H1 (cell line): ENCODE measurements around the gene ZNF584. TPM values are rescaled to one million over a fixed set of nuclear protein-coding genes. Genes with fewer than 3 reads are reported as not detected.
A peak's percentile ranks its signal among the peaks of the same experiment; 100 is the strongest.

Source experiments
- CTCF ChIA-PET: fragments of 300-600 bp; sonication (Branson Sonifier 250); formaldehyde crosslinking; loops from one replicate; lab custom pipeline; 2021; ENCODE audit not compliant: partially characterized antibody; lab: Charles Lee
- POLR2A ChIA-PET: fragments of 300-600 bp; sonication (Branson Sonifier 250); formaldehyde crosslinking; loops from one replicate; lab custom pipeline; 2021; ENCODE audit warnings: inconsistent platforms; ENCODE audit not compliant: partially characterized antibody; lab: Charles Lee
- DNase-seq, 2 experiments: peaks; one replicate each; pipeline versions ENCODE4 v3.0.0 to v3.0.0-alpha.2; 2010 to 2022; ENCODE audit warnings: low spot score in 2 of 2, low read depth in 1 of 2, mixed read lengths in 1 of 2
- FAIRE-seq: peaks from 2 replicates; lab custom pipeline; 2011; peaks lifted over from hg19 to GRCh38; lab: Jason Lieb, UNC
- H2AFZ ChIP-seq: 2 replicates; pipeline ENCODE4 v1.8.1; 2012; ENCODE audit warnings: low read length, inconsistent platforms
- H2AK5ac ChIP-seq: 2 replicates; pipeline ENCODE4 v1.6.1; 2013; ENCODE audit warnings: low read depth, low read length
- H2BK120ac ChIP-seq: replicated peaks from 2 replicates; pipeline ENCODE3; 2013; ENCODE audit warnings: low read depth, low read length, inconsistent platforms
- H2BK12ac ChIP-seq: 2 replicates; pipeline ENCODE4 v1.6.1; 2013; ENCODE audit warnings: low read depth, low read length
- H2BK15ac ChIP-seq: 2 replicates; pipeline ENCODE4 v1.6.1; 2013; ENCODE audit warnings: low read length
- H2BK20ac ChIP-seq: 2 replicates; pipeline ENCODE4 v1.6.1; 2013; ENCODE audit warnings: low read length
- H2BK5ac ChIP-seq: 2 replicates; pipeline ENCODE4 v1.6.1; 2013; ENCODE audit warnings: low read depth, low read length
- H3K14ac ChIP-seq: 2 replicates; pipeline ENCODE4 v1.6.1; 2013; ENCODE audit warnings: inconsistent platforms; ENCODE audit not compliant: insufficient read length
- H3K18ac ChIP-seq: 2 replicates; pipeline ENCODE4 v1.6.1; 2013; ENCODE audit warnings: low read length; ENCODE audit errors: extremely low read depth
- H3K23ac ChIP-seq: 2 replicates; pipeline ENCODE4 v1.6.1; 2013; ENCODE audit warnings: inconsistent platforms; ENCODE audit not compliant: insufficient read length
- H3K23me2 ChIP-seq: 2 replicates; pipeline ENCODE4 v1.6.1; 2013; ENCODE audit warnings: low read depth, low read length
- H3K27ac ChIP-seq: 2 replicates; pipeline ENCODE4 v1.6.1; 2011; ENCODE audit warnings: low read depth, low read length, inconsistent platforms
- H3K27me3 ChIP-seq, 4 experiments: replicated peaks in 1 of 4; 1 replicate in 1 of 4; 2 replicates in 3 of 4; pipeline versions ENCODE4 v1.6.1 to v1.8.1; 2011 to 2013; ENCODE audit warnings: low read length in 3 of 4, mild to moderate bottlenecking in 3 of 4, inconsistent platforms in 2 of 4, mixed read lengths in 2 of 4, moderate library complexity in 1 of 4; ENCODE audit not compliant: control insufficient read depth in 3 of 4, insufficient read depth in 3 of 4; ENCODE audit errors: extremely low read depth in 1 of 4
- H3K36me3 ChIP-seq, 4 experiments: 2 replicates each; pipeline versions ENCODE4 v1.6.1 to v1.8.1; 2011 to 2013; ENCODE audit warnings: mild to moderate bottlenecking in 4 of 4, low read length in 3 of 4, moderate library complexity in 2 of 4, control low read depth in 1 of 4, inconsistent platforms in 1 of 4; ENCODE audit not compliant: insufficient read depth in 4 of 4, control insufficient read depth in 2 of 4
- H3K4ac ChIP-seq: replicated peaks from 2 replicates; pipeline ENCODE3; 2013; ENCODE audit warnings: low read length, low read depth, mixed read lengths, inconsistent platforms; ENCODE audit not compliant: insufficient read length
- H3K4me1 ChIP-seq, 4 experiments: replicated peaks in 1 of 4; 1 replicate in 1 of 4; 2 replicates in 3 of 4; pipeline versions ENCODE4 v1.6.1 to v1.8.1; 2011 to 2013; ENCODE audit warnings: low read length in 3 of 4, inconsistent platforms in 2 of 4, mixed read lengths in 1 of 4; ENCODE audit not compliant: insufficient read depth in 4 of 4, control insufficient read depth in 3 of 4
- H3K4me2 ChIP-seq, 2 experiments: 2 replicates each; pipeline versions ENCODE4 v1.6.1 to v1.8.1; 2011 to 2013; ENCODE audit warnings: low read depth in 2 of 2, low read length in 2 of 2, control low read depth in 1 of 2, inconsistent platforms in 1 of 2, mild to moderate bottlenecking in 1 of 2; ENCODE audit not compliant: insufficient read depth in 1 of 2
- H3K4me3 ChIP-seq, 4 experiments: fragments of 200-600, 300-600 bp in 1 of 4; sonication (generic), shearing (Covaris generic), sonication (Bioruptor Twin) in 1 of 4; 2 replicates each; pipeline versions ENCODE4 v1.5.1 to v1.8.1; 2011 to 2016; ENCODE audit warnings: low read length in 4 of 4, low read depth in 3 of 4, control low read depth in 2 of 4, inconsistent platforms in 2 of 4, mild to moderate bottlenecking in 2 of 4, mixed read lengths in 1 of 4, moderate library complexity in 1 of 4; ENCODE audit not compliant: insufficient read depth in 2 of 4; ENCODE audit errors: extremely low read depth in 1 of 4
- H3K56ac ChIP-seq: replicated peaks from 2 replicates; pipeline ENCODE3; 2013; ENCODE audit warnings: low read depth, mild to moderate bottlenecking, mixed read lengths, low read length, inconsistent platforms; ENCODE audit not compliant: insufficient read length
- H3K79me1 ChIP-seq: 2 replicates; pipeline ENCODE4 v1.6.1; 2013; ENCODE audit warnings: low read depth, low read length, control low read depth
- H3K79me2 ChIP-seq, 2 experiments: 2 replicates each; pipeline versions ENCODE4 v1.6.1 to v1.8.1; 2012 to 2013; ENCODE audit warnings: low read length in 2 of 2, mild to moderate bottlenecking in 2 of 2, inconsistent platforms in 1 of 2; ENCODE audit not compliant: insufficient read depth in 2 of 2, control insufficient read depth in 1 of 2
- H3K9ac ChIP-seq, 4 experiments: replicated peaks in 1 of 4; 1 replicate in 1 of 4; 2 replicates in 3 of 4; pipeline versions ENCODE4 v1.6.1 to v1.8.1; 2011 to 2013; ENCODE audit warnings: low read depth in 3 of 4, low read length in 3 of 4, control low read depth in 2 of 4, mild to moderate bottlenecking in 2 of 4, moderate library complexity in 2 of 4, inconsistent platforms in 1 of 4; ENCODE audit errors: extremely low read depth in 1 of 4
- H3K9me3 ChIP-seq, 2 experiments: 2 replicates each; pipeline versions ENCODE4 v1.6.1 to v1.8.1; 2012 to 2013; ENCODE audit warnings: mild to moderate bottlenecking in 2 of 2, moderate library complexity in 2 of 2, control low read depth in 1 of 2, inconsistent platforms in 1 of 2, low read depth in 1 of 2, low read length in 1 of 2, mixed read lengths in 1 of 2; ENCODE audit not compliant: insufficient read depth in 2 of 2
- H4K20me1 ChIP-seq, 2 experiments: replicated peaks in 1 of 2; 2 replicates each; pipeline versions ENCODE3 to v1.8.1; 2011 to 2013; ENCODE audit warnings: inconsistent platforms in 2 of 2, low read length in 2 of 2, mild to moderate bottlenecking in 1 of 2; ENCODE audit not compliant: insufficient read depth in 2 of 2, control insufficient read depth in 1 of 2
- H4K5ac ChIP-seq: 2 replicates; pipeline ENCODE4 v1.6.1; 2013; ENCODE audit warnings: low read length, low read depth, mixed read lengths, inconsistent platforms; ENCODE audit not compliant: insufficient read length
- H4K8ac ChIP-seq: 2 replicates; pipeline ENCODE4 v1.8.0; 2013; ENCODE audit warnings: mild to moderate bottlenecking, moderate library complexity, low read length, inconsistent platforms; ENCODE audit not compliant: insufficient read depth; ENCODE audit errors: extremely low read depth
- H4K91ac ChIP-seq: replicated peaks from 2 replicates; pipeline ENCODE3; 2013; ENCODE audit warnings: low read length, mixed read lengths, inconsistent platforms; ENCODE audit not compliant: insufficient read length
- BCL11A ChIP-seq, 2 experiments: IDR thresholded peaks; one replicate each; pipeline ENCODE4 v1.6.1; 2011; ENCODE audit warnings: low read depth in 2 of 2, low read length in 2 of 2, mild to moderate bottlenecking in 2 of 2
- CTCF ChIP-seq, 3 experiments: IDR thresholded peaks; 1 replicate in 2 of 3; 2 replicates in 1 of 3; pipeline versions ENCODE4 v1.5.1 to v1.6.1; 2011; ENCODE audit warnings: low read length in 3 of 3, mild to moderate bottlenecking in 3 of 3, inconsistent platforms in 2 of 3, low read depth in 1 of 3, moderate library complexity in 1 of 3; ENCODE audit not compliant: insufficient read depth in 1 of 3; ENCODE audit errors: control extremely low read depth in 1 of 3
- JUN ChIP-seq: IDR thresholded peaks from 2 replicates; pipeline ENCODE4 v1.6.1; 2011; ENCODE audit warnings: low read depth, mild to moderate bottlenecking, improper control_type of control experiment, low read length
- KDM5A ChIP-seq: fragments of 200-600 bp; IDR thresholded peaks from 2 replicates; pipeline ENCODE4 v1.7.1; 2012; ENCODE audit warnings: mild to moderate bottlenecking, low read length, inconsistent platforms, mixed read lengths
- MAX ChIP-seq: IDR thresholded peaks from 2 replicates; pipeline ENCODE4 v1.6.1; 2012; ENCODE audit warnings: inconsistent platforms
- PHF8 ChIP-seq: fragments of 200-600 bp; sonication (generic); conservative IDR thresholded peaks from 2 replicates; pipeline ENCODE4 v1.7.1; 2012; ENCODE audit warnings: low read depth, mild to moderate bottlenecking, inconsistent platforms, low read length, moderate library complexity
- RBBP5 ChIP-seq: IDR thresholded peaks from 2 replicates; pipeline ENCODE4 v1.7.1; 2012; ENCODE audit warnings: low read depth, mild to moderate bottlenecking, inconsistent platforms, low read length, moderate library complexity, borderline replicate concordance
- SIN3A ChIP-seq, 2 experiments: IDR thresholded peaks in 1 of 2; conservative IDR thresholded peaks in 1 of 2; 2 replicates each; pipeline ENCODE4 v1.6.1; 2011 to 2012; ENCODE audit warnings: low read length in 2 of 2, improper control_type of control experiment in 1 of 2, low read depth in 1 of 2, mild to moderate bottlenecking in 1 of 2
- WGBS, 2 experiments: shearing (Covaris generic) in 1 of 2; methylation state at CpG; one replicate each; pipeline versions ENCODE4 v1.1.6 to v1.1.7; 2013 to 2015; ENCODE audit warnings: low lambda C conversion rate in 2 of 2, mixed read lengths in 2 of 2, inconsistent platforms in 1 of 2, low coverage in 1 of 2, missing lambda C conversion rate in 1 of 2; ENCODE audit not compliant: insufficient replicate concordance in 2 of 2, insufficient coverage in 1 of 2, insufficient read length in 1 of 2; ENCODE audit errors: extremely low coverage in 1 of 2, missing lambda C conversion rate in 1 of 2; 5-methylcytosine and 5-hydroxymethylcytosine counted together
- polyA plus RNA-seq, 7 experiments: library from polyadenylated mRNA; depleted of rRNA in 3 of 7; stranded (reverse) in 5 of 7; unstranded in 2 of 7; fragments of >200 nt in 5 of 7; fragments of 200-250 nt in 2 of 7; gene quantifications; 1 replicate in 5 of 7; 2 replicates in 1 of 7; 4 replicates in 1 of 7; pipeline versions ENCODE4 v1.2.1 to v1.2.3, GENCODE V29; 2011 to 2013; ENCODE audit warnings: missing spikeins in 2 of 7, mixed read lengths in 2 of 7
- total RNA-seq: library from RNA; stranded (reverse); fragmentation: NEBNext Ultra II Directional; extraction: Animal tissue kit (Norgen Biotek cat#: 25700); gene quantifications from 2 replicates; pipeline ENCODE4 v1.2.1, GENCODE V29; 2021

ZNF584 gene
- total and polyA plus RNA-seq, 2 of the 8 experiments (the other 6 are each of a cell fraction or from before 2014, with no cell fraction given), result 2.5 to 5.2 TPM

GRCh38 chr19:58395979-58396627 lies 12.3 kb upstream of the ZNF584 start:
- H3K27me3 ChIP-seq, result peaks cover 3 to 17% (median 11%) of the 10 kb centered on the region in 4 experiments; a peak in 6 of 7 replicates
- no peak overlapping the region for H3K27ac ChIP-seq
- peak overlapping the region; percentile 6 to 67 (median 36) for H3K4me3 ChIP-seq
- H2BK20ac ChIP-seq, result no peak overlapping the region
- peaks cover 12 to 34% (median 26%) of the 10 kb centered on the region in 4 experiments for H3K36me3 ChIP-seq
- peaks cover 2% of the 10 kb centered on the region; the same call in 1 of the 2 replicates for H3K79me1 ChIP-seq
- no peak overlapping the region for H2AK5ac ChIP-seq
- no peak overlapping the region for H2BK15ac ChIP-seq
- H3K56ac ChIP-seq, result no peak overlapping the region
- DNase-seq, result peak in 1 of 2 experiments; percentile 82
- H4K8ac ChIP-seq, result peak overlapping the region; percentile 78; the same call in 1 of the 2 replicates
- H2BK5ac ChIP-seq, result no peak overlapping the region
- no peak for FAIRE-seq
- peak overlapping the region in 1 of 4 experiments; percentile 38; a peak in 2 of 7 replicates for H3K9ac ChIP-seq
- peaks cover 0 to 27% (median 17%) of the 10 kb centered on the region in 4 experiments; a peak in 5 of 7 replicates for H3K4me1 ChIP-seq
- H3K9me3 ChIP-seq, result no peaks in the 10 kb centered on the region
- no peak overlapping the region for H4K5ac ChIP-seq
- H3K18ac ChIP-seq, result peak overlapping the region; percentile 60
- H3K79me2 ChIP-seq, result peaks cover 0 to 4% of the 10 kb centered on the region in 2 experiments; a peak in 1 of 4 replicates
- WGBS, 2 experiments, result 2% methylated on average over 23 of the region's 75 CpGs; no CpG with 5 or more reads in 1 of the 2 experiments
- H4K91ac ChIP-seq, result no peak overlapping the region
- H3K4ac ChIP-seq, result no peak overlapping the region
- ChIA-PET CTCF (interaction anchor here (0.9 kb wide), 1 partner anchor 99 kb away, joined by 3 read pairs; no protein-coding TSS in a partner anchor), POLR2A (interaction anchor here (0.6 to 7.2 kb wide), 16 partner anchors 9 to 206 kb away, joined by 3 to 78 read pairs (median 7); partner anchors contain the start of genes CHMP2A, RPS5, ZNF497 and ZNF584)
- no peak overlapping the region for H2BK12ac ChIP-seq
- H3K4me2 ChIP-seq, result peak overlapping the region; percentile 63 to 83
- H3K14ac ChIP-seq, result no peak overlapping the region
- no peak overlapping the region for H3K23ac ChIP-seq
- H4K20me1 ChIP-seq, result peaks cover 12 to 15% of the 10 kb centered on the region in 2 experiments
- no peak overlapping the region for H2AFZ ChIP-seq
- H3K23me2 ChIP-seq, result peaks cover 12% of the 10 kb centered on the region
- H2BK120ac ChIP-seq, result no peak overlapping the region
- no peak for TF ChIP-seq RBBP5
- TF ChIP-seq BCL11A (IDR thresholded peaks at IDR 0.05; ENCODE audit: low read depth in 2 of 2, low read length in 2 of 2), result no peak
- TF ChIP-seq PHF8, result no peak
- TF ChIP-seq KDM5A, result no peak
- peak in 1 of 2 experiments; percentile 51; a peak in 1 of 4 replicates for TF ChIP-seq SIN3A (conservative IDR thresholded peaks at IDR 0.05 in 1 of 2, IDR thresholded peaks at IDR 0.05 in 1 of 2; ENCODE audit: low read depth in 1 of 2, low read length in 2 of 2)
- TF ChIP-seq JUN, result no peak
- peak; percentile 16; the same call in 1 of the 2 replicates for TF ChIP-seq MAX
- no peak for TF ChIP-seq CTCF (IDR thresholded peaks at IDR 0.05; ENCODE audit: control extremely low read depth in 1 of 3, insufficient read depth in 1 of 3, low read depth in 1 of 3, low read length in 3 of 3)
